WTC11 (cell line): ENCODE measurements around the gene TRIP12. TPM values are rescaled to one million over a fixed set of nuclear protein-coding genes. Genes with fewer than 3 reads are reported as not detected.

Experiments
- ATAC-seq: fragments of 200-7000 bp; cut with Tn5 transposase; 2 replicates; pipeline ENCODE4 v1.10.0; 2021; ENCODE audit warnings: mild to moderate bottlenecking, moderate library complexity
- CTCF ChIA-PET: fragments of 300-600 bp; sonication (Branson Sonifier 250); formaldehyde crosslinking; loops from one replicate; lab custom pipeline; 2021; ENCODE audit warnings: antibody characterized with exemption; lab: Charles Lee
- POLR2A ChIA-PET: fragments of 350-600 bp; sonication (Branson Sonifier 250); formaldehyde crosslinking; loops from one replicate; lab custom pipeline; 2021; ENCODE audit warnings: antibody characterized with exemption; lab: Charles Lee
- DNase-seq: peaks from one replicate; pipeline ENCODE4 v3.0.0; 2021; ENCODE audit warnings: low spot score
- H3K27ac Mint-ChIP-seq: 2 replicates; pipeline ENCODE4 v1.8.0; 2021; ENCODE audit warnings: mixed read lengths
- H3K27me3 Mint-ChIP-seq: 2 replicates; pipeline ENCODE4 v1.8.0; 2021; ENCODE audit warnings: low read depth, mild to moderate bottlenecking, moderate library complexity, mixed read lengths
- H3K36me3 Mint-ChIP-seq: 2 replicates; pipeline ENCODE4 v1.8.0; 2021; ENCODE audit warnings: mixed read lengths
- H3K4me1 Mint-ChIP-seq: 2 replicates; pipeline ENCODE4 v1.8.0; 2022; ENCODE audit warnings: mixed read lengths
- H3K4me3 Mint-ChIP-seq: 2 replicates; pipeline ENCODE4 v1.8.0; 2021; ENCODE audit warnings: mild to moderate bottlenecking, moderate library complexity, mixed read lengths
- H3K9me3 Mint-ChIP-seq: 2 replicates; pipeline ENCODE4 v1.8.0; 2021; ENCODE audit warnings: mixed read lengths
- CREB1 ChIP-seq: sonication (generic); formaldehyde crosslinking; IDR thresholded peaks from 2 replicates; pipeline ENCODE4 v1.8.0; 2023; ENCODE audit warnings: mild to moderate bottlenecking, missing genetic modification reagents
- EMX1 ChIP-seq: fragments of 250-450 bp; sonication (Bioruptor Pico); IDR thresholded peaks from 2 replicates; pipeline ENCODE4 v1.8.0; 2021; ENCODE audit warnings: mild to moderate bottlenecking
- GRHL2 ChIP-seq: fragments of 250-450 bp; sonication (Bioruptor Pico); IDR thresholded peaks from 2 replicates; pipeline ENCODE4 v1.8.0; 2022; ENCODE audit warnings: mild to moderate bottlenecking, moderate library complexity; ENCODE audit not compliant: insufficient replicate concordance, severe bottlenecking
- IRF2 ChIP-seq: sonication (generic); formaldehyde crosslinking; IDR thresholded peaks from 2 replicates; pipeline ENCODE4 v1.8.0; 2022; ENCODE audit warnings: low read depth, missing genetic modification reagents, borderline replicate concordance
- MXD4 ChIP-seq: fragments of 250-450 bp; sonication (Bioruptor Pico); IDR thresholded peaks from 2 replicates; pipeline ENCODE4 v1.8.0; 2021; ENCODE audit warnings: mild to moderate bottlenecking, moderate library complexity, borderline replicate concordance
- NFATC4 ChIP-seq: fragments of 250-450 bp; sonication (Bioruptor Pico); IDR thresholded peaks from 2 replicates; pipeline ENCODE4 v1.9.0; 2021; ENCODE audit warnings: mild to moderate bottlenecking
- PRRX2 ChIP-seq: fragments of 250-450 bp; sonication (Bioruptor Pico); IDR thresholded peaks from 2 replicates; pipeline ENCODE4 v1.8.0; 2021; ENCODE audit warnings: mild to moderate bottlenecking
- RELA ChIP-seq: sonication (generic); formaldehyde crosslinking; IDR thresholded peaks from 2 replicates; pipeline ENCODE4 v1.8.1; 2022; ENCODE audit warnings: missing genetic modification reagents, mild to moderate bottlenecking, borderline replicate concordance
- SP1 ChIP-seq: sonication (generic); formaldehyde crosslinking; conservative IDR thresholded peaks from 2 replicates; pipeline ENCODE4 v1.8.1; 2022; ENCODE audit warnings: missing genetic modification reagents
- ZBTB21 ChIP-seq: sonication (generic); formaldehyde crosslinking; IDR thresholded peaks from 2 replicates; pipeline ENCODE4 v1.8.1; 2023; ENCODE audit warnings: mild to moderate bottlenecking, missing genetic modification reagents, borderline replicate concordance
- ZNF263 ChIP-seq: sonication (generic); formaldehyde crosslinking; IDR thresholded peaks from 2 replicates; pipeline ENCODE4 v1.8.1; 2022; ENCODE audit warnings: low read depth, mild to moderate bottlenecking, moderate library complexity, missing genetic modification reagents
- ZNF317 ChIP-seq: sonication (generic); formaldehyde crosslinking; IDR thresholded peaks from 2 replicates; pipeline ENCODE4 v1.8.1; 2023; ENCODE audit warnings: low read depth, mild to moderate bottlenecking, moderate library complexity, missing genetic modification reagents, borderline replicate concordance
- total RNA-seq: library from RNA; stranded (reverse); gene quantifications from 3 replicates; pipeline ENCODE4 v1.2.3, GENCODE V29; 2021
- TF ChIP-seq, protein P1 (sequence below): fragments of 200-600 bp; IDR thresholded peaks from 2 replicates; pipeline ENCODE4 v1.8.0; 2022; ENCODE audit warnings: antibody characterized with exemption
- TF ChIP-seq, protein P2 (sequence below): sonication (generic); formaldehyde crosslinking; IDR thresholded peaks from 2 replicates; pipeline ENCODE4 v1.8.0; 2022; ENCODE audit warnings: mild to moderate bottlenecking, missing genetic modification reagents
- TF ChIP-seq, protein P3 (sequence below): sonication (generic); formaldehyde crosslinking; IDR thresholded peaks from 2 replicates; pipeline ENCODE4 v1.8.0; 2022; ENCODE audit warnings: mild to moderate bottlenecking, missing genetic modification reagents
- TF ChIP-seq, protein P4 (sequence below): fragments of 250-450 bp; sonication (Bioruptor Pico); conservative IDR thresholded peaks from 2 replicates; pipeline ENCODE4 v1.9.0; 2021; ENCODE audit warnings: mild to moderate bottlenecking
- TF ChIP-seq, protein P5 (sequence below): sonication (generic); formaldehyde crosslinking; IDR thresholded peaks from 2 replicates; pipeline ENCODE4 v1.8.0; 2023; ENCODE audit warnings: missing genetic modification reagents
- TF ChIP-seq, protein P6 (sequence below): sonication (generic); formaldehyde crosslinking; IDR thresholded peaks from 2 replicates; pipeline ENCODE4 v1.8.1; 2023; ENCODE audit warnings: mild to moderate bottlenecking, missing genetic modification reagents, moderate library complexity

Gene TRIP12
- total RNA-seq, 1 experiment from 2014 or later, result 149 TPM

DNA sequence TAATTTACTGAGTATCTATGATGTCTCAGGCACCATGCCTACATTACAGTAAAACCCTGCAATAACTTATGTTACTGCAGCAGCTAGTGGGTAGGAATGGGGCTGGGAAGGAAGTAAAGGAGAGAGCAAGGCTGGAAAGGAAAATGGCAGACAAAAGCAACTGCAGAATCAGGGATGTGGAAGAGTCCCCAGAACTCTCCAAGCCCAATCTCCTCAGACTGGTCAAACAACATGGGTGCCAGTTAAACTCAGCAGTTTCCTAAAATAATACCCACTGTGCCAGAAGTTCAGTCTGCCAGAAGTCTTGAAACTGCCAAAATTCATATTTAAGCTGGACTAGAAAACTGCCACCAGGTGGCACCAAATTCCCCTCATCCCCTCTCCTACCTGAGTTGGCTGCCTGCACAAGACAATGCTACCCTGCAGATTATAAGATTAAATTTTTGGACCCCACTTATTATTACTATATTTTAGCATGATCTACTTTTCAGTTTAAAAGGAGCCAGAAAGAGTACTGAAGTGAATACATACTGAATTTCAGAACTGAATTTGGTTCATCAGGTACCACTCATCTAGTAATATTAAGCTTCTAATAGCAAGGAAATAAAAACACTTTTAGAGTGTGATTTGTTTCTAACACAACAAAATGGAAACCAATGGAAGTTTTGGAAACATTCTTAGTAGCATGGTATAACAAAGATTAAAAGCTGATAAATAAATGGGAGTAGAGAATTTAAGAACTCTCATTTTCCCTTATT, 120.6 kb downstream of the TRIP12 start:
- POLR2A ChIA-PET, result no interaction called here
- no peak overlapping the region for H3K4me3 Mint-ChIP-seq
- DNase-seq (peak; percentile 57), ATAC-seq (peak; percentile 67; the same call in 1 of the 2 replicates)
- peaks cover 56% of the 10 kb centered on the region for H3K36me3 Mint-ChIP-seq
- CTCF ChIA-PET, result interaction anchor here (0.6 to 1.8 kb wide), 17 partner anchors 12 to 973 kb away, joined by 3 to 18 read pairs (median 5); partner anchors contain the start of gene TRIP12
- TF ChIP-seq, protein P1, sequence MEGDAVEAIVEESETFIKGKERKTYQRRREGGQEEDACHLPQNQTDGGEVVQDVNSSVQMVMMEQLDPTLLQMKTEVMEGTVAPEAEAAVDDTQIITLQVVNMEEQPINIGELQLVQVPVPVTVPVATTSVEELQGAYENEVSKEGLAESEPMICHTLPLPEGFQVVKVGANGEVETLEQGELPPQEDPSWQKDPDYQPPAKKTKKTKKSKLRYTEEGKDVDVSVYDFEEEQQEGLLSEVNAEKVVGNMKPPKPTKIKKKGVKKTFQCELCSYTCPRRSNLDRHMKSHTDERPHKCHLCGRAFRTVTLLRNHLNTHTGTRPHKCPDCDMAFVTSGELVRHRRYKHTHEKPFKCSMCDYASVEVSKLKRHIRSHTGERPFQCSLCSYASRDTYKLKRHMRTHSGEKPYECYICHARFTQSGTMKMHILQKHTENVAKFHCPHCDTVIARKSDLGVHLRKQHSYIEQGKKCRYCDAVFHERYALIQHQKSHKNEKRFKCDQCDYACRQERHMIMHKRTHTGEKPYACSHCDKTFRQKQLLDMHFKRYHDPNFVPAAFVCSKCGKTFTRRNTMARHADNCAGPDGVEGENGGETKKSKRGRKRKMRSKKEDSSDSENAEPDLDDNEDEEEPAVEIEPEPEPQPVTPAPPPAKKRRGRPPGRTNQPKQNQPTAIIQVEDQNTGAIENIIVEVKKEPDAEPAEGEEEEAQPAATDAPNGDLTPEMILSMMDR, result peak; percentile 59
- TF ChIP-seq, protein P2, sequence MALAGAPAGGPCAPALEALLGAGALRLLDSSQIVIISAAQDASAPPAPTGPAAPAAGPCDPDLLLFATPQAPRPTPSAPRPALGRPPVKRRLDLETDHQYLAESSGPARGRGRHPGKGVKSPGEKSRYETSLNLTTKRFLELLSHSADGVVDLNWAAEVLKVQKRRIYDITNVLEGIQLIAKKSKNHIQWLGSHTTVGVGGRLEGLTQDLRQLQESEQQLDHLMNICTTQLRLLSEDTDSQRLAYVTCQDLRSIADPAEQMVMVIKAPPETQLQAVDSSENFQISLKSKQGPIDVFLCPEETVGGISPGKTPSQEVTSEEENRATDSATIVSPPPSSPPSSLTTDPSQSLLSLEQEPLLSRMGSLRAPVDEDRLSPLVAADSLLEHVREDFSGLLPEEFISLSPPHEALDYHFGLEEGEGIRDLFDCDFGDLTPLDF, result no peak
- no peak for TF ChIP-seq ZNF263 (CRISPR knock-in tag)
- TF ChIP-seq, protein P3, sequence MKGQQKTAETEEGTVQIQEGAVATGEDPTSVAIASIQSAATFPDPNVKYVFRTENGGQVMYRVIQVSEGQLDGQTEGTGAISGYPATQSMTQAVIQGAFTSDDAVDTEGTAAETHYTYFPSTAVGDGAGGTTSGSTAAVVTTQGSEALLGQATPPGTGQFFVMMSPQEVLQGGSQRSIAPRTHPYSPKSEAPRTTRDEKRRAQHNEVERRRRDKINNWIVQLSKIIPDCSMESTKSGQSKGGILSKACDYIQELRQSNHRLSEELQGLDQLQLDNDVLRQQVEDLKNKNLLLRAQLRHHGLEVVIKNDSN, result no peak
- H3K9me3 Mint-ChIP-seq, result no peaks in the 10 kb centered on the region
- H3K27me3 Mint-ChIP-seq, result no peaks in the 10 kb centered on the region
- no peak overlapping the region for H3K27ac Mint-ChIP-seq
- peaks cover 6% of the 10 kb centered on the region for H3K4me1 Mint-ChIP-seq

DNA sequence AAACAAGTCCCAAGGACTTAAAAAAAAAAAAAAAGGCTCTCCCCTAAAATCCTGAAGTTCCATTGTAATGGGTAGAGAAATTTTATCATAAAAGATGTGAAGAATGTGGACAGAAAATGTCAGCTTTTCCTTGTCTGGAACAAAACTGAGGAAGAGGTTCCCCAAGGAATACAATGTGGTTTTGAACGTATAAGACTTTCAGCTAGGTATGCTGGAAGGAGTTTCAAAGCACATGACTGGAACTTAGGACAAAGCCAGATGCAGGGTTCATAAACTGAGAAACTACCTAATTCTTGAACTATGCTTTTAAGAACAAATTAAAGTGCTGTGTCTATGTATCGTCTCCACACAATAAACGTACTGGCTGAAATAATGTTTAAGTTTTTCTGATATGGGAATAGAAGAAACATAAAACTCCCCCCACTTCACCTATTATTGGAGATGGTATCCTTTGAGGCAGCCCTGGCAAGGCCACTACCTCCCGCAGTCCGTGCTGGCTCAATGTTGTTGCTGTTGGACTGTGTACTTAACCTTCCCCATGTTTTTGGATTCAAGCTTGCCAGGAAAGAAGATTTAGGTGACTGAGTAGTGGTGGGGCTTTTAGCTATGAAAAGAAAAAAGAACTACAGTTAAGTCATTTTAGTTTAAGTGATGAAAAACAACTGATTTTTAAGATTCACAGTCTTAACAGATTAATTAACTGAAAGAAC, 123.2 kb downstream of the TRIP12 start:
- TF ChIP-seq RELA (CRISPR knock-in tag), result no peak
- TF ChIP-seq, protein P4, sequence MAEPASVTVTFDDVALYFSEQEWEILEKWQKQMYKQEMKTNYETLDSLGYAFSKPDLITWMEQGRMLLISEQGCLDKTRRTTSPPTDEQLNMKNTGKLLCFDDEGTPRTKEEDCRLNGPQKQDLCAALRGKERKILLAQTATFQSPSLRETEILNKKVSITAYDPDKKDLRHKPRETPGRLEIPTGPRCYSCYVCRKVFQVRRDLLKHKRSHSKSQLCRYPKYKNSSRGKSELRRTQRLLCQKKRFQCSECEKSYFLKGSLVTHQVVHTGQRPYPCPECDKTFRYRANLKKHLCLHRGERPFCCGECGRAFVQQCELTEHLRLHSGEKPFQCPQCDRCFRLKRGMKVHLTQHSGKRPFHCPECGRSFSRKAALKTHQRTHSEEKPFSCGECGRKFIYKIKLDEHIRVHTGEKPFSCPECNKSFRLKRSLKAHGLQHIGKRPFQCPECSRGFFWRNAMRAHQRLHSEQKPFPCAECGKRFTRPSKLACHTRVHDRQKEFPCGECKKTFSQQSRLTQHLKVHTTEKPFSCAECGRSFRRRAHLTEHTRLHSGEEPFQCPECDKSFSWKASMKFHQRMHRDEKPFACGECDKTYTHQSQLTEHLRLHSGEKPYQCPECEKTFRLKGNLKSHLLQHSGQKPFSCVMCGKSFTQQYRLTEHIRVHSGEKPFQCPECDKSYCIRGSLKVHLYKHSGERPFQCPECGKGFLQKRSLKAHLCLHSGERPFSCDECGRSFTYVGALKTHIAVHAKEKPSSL, result no peak
- TF ChIP-seq EMX1 (CRISPR knock-in tag), result no peak
- TF ChIP-seq NFATC4 (CRISPR knock-in tag), result no peak
- no peak for TF ChIP-seq CREB1 (CRISPR knock-in tag)
- TF ChIP-seq SP1 (CRISPR knock-in tag), result no peak
- Mint-ChIP-seq H3K4me3 (no peak overlapping the region), H3K9me3 (no peaks in the 10 kb centered on the region), H3K27me3 (no peaks in the 10 kb centered on the region), H3K27ac (no peak overlapping the region), H3K4me1 (peaks cover 6% of the 10 kb centered on the region), H3K36me3 (peaks cover 49% of the 10 kb centered on the region)
- POLR2A ChIA-PET, result no interaction called here
- CTCF ChIA-PET, result interaction anchor here (0.7 kb wide), 1 partner anchor 49 kb away, joined by 3 read pairs; no protein-coding TSS in a partner anchor
- DNase-seq (no peak), ATAC-seq (no peak)

DNA sequence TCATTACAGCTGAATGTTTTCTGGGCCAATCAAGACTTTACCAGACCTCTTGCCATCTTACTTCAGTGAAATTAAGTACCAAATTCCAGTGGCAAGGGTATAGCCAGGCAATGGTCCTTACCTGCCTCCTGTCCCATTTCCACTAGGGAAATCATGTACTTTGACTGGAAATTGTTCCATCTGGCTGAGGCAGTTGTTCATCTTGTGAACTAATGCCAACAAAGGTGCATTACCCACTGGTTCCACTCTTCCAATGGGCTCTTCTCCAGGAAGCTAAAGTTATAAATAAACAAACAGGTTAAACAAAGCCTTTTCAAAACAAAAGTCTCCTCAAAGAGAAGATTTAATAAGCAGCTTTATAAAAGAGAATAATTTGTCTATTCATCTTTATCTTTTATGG, 126.8 kb downstream of the TRIP12 start:
- DNase-seq (no peak), ATAC-seq (no peak)
- POLR2A ChIA-PET, result no interaction called here
- no peaks in the 10 kb centered on the region for H3K9me3 Mint-ChIP-seq
- H3K27ac Mint-ChIP-seq, result no peak overlapping the region
- H3K4me1 Mint-ChIP-seq, result no peaks in the 10 kb centered on the region
- no peak for TF ChIP-seq RELA (CRISPR knock-in tag)
- TF ChIP-seq, protein P5, sequence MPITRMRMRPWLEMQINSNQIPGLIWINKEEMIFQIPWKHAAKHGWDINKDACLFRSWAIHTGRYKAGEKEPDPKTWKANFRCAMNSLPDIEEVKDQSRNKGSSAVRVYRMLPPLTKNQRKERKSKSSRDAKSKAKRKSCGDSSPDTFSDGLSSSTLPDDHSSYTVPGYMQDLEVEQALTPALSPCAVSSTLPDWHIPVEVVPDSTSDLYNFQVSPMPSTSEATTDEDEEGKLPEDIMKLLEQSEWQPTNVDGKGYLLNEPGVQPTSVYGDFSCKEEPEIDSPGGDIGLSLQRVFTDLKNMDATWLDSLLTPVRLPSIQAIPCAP (CRISPR knock-in tag), result no peak
- TF ChIP-seq PRRX2 (CRISPR knock-in tag), result no peak
- TF ChIP-seq IRF2 (CRISPR knock-in tag), result no peak
- TF ChIP-seq MXD4 (CRISPR knock-in tag), result no peak
- no peak for TF ChIP-seq GRHL2 (CRISPR knock-in tag)
- TF ChIP-seq ZNF317, result no peak
- TF ChIP-seq ZBTB21 (CRISPR knock-in tag), result no peak
- no peak for TF ChIP-seq SP1 (CRISPR knock-in tag)
- TF ChIP-seq, protein P6, sequence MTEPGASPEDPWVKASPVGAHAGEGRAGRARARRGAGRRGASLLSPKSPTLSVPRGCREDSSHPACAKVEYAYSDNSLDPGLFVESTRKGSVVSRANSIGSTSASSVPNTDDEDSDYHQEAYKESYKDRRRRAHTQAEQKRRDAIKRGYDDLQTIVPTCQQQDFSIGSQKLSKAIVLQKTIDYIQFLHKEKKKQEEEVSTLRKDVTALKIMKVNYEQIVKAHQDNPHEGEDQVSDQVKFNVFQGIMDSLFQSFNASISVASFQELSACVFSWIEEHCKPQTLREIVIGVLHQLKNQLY, result no peak
- TF ChIP-seq, all 79 proteins: peak for 0
- CTCF ChIA-PET, result no interaction called here
- H3K36me3 Mint-ChIP-seq, result peaks cover 58% of the 10 kb centered on the region
- no peaks in the 10 kb centered on the region for H3K27me3 Mint-ChIP-seq
- no peak overlapping the region for H3K4me3 Mint-ChIP-seq
